GM18861 (cell line): ENCODE measurements around the gene TFDP2.
A peak's percentile ranks its signal among the peaks of the same experiment; 100 is the strongest.
"Not testable (repeated sequence)": the region's sequence is repeated elsewhere in the genome, so short reads cannot be mapped to it uniquely, and the experiment has no call there.

ENCODE experiments used
- ATAC-seq: cut with Tn5 transposase; IDR thresholded peaks from one replicate; pipeline ENCODE4 v1.9.1; 2021; ENCODE audit not compliant: unreplicated experiment

The TFDP2 gene, protein sequence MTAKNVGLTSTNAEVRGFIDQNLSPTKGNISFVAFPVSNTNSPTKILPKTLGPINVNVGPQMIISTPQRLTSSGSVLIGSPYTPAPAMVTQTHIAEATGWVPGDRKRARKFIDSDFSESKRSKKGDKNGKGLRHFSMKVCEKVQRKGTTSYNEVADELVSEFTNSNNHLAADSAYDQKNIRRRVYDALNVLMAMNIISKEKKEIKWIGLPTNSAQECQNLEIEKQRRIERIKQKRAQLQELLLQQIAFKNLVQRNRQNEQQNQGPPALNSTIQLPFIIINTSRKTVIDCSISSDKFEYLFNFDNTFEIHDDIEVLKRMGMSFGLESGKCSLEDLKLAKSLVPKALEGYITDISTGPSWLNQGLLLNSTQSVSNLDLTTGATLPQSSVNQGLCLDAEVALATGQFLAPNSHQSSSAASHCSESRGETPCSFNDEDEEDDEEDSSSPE

GRCh38 chr3:142148792-142149672 lies at the start of gene TFDP2:
TSS of gene TFDP2 (minus strand) at chr3:142149544. CDS start at chr3:142101749, 47,795 bp downstream.
- ATAC-seq, result peak; percentile 97

- no peak for ATAC-seq
These were observed 39.5 kb upstream of the TFDP2 start for GRCh38 chr3:142188846-142189245.

DNA sequence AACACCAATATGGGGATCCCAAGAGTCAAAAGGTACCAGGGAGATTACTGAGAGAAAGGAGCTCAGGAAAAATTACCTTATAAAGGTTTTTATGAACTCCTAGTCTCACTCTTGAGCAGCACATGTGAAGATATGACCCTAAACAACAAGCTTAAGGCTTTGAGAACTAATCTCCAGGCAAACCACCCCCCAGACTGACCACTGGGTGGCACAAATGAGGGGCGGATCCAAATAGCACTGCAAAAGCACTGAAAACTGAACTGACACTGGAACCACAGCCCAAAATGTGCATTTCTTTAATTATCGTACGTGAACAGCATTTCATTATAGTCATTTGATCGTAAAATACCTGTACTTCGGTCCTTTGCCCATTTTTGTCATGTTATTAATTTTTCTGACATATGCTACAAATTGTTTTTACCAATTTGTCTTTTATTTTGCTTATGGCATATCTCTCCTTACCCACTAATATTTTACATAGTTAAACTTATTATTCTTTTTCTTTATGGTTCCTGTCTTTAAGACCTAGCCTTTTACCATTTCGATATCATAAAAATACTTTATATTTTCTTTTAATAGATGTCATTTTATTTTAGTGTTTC lies 31.5 kb upstream of the TFDP2 start:
- no peak for ATAC-seq

DNA sequence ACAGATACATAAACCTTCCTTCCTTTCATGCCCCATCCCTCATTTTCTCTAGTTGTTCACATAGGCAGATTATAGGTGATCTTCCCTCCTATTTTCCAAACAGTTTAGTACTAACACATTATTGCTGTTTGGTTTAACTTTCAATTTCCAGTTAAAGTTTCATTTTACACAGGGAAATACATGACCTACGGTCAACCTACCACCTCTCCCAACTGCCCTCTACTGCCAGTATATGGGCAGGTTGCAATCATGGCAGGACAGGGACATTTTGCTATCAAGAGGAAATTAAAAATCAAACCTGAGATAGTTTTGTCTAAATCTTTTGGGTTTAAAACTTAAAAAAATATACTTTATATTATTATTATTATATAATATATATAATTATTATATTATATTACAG lies 26.1 kb upstream of the TFDP2 start:
- no peak for ATAC-seq

GRCh38 chr3:142174559-142174958 lies 25.2 kb upstream of the TFDP2 start:
- ATAC-seq, result no peak

DNA sequence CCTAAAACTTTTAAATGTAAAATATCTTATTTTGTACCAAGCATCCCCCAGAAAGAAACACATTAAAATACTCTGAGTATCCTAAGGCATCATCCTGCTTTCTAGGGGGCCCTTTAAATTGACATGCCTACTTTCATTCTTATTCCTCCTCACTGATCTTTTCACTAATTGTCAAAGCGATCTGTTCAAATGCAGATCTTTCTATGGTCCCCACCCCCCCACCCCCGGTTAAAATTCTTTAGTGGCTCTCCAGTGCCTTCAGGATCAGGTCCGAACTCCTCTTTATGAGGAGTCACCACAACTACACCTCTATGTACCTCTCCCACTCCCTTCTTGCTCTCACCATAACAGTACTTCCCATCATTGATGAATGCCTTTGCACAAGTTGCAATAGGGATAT lies 19.2 kb upstream of the TFDP2 start:
- ATAC-seq, result no peak

DNA sequence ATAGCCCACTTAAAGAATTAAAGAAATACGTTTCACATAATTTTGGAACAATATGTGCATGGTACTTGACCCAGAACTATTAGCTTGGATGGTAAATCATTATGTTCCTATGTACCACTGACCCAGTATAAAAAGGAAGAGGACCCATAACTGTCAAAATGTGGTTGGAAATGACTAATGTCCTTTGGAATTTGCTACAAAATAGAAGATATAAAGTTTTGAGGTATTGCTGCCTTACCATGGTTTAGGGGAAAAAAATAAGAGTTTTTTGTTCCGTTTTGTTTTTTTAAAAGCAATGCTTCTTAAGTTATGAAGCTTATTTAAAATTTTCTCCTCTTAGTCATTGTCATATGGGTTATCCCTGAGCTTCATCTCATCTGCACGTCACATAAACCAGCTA lies 15.8 kb upstream of the TFDP2 start:
- ATAC-seq, result no peak

GRCh38 chr3:142159083-142159740 lies 9.9 kb upstream of the TFDP2 start:
- ATAC-seq, result no peak

DNA sequence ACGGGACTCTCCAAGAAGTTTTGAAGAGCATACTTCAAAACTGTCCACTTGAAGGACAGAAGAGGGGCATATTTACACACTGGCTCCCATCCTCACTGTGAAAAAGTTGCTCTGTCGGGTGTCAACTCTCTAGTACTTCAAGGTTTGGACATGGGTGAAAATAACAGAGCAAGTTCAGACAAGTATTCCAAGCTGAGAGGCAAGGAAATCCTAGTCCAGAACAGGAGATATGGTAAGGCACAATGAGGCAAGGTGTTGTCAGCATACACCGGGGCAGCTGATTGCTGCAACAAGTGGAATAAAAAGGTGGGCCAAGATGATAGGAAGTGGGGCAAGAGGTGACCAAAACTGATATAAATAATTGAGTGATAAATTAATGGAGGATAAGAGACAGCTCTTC lies 4.8 kb upstream of the TFDP2 start:
- no peak for ATAC-seq

DNA sequence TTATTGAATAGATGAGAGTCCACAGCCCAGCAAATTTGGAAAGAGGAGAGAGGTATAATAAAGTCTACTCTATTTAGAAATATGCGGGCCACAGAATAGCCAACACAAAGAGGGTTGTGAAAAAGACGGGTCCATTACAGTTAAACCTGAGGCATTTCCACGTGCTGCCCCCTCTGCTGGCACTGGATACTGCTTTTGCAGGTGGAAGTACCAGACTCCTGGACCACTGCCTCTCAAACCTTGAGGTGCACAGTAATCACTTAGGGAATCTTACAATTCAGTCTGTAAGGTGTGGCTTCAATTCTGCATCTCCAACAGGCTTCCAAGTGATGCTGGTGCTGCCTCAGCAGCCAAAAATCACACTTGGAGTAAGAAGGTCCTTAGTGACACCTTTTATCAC lies 3.0 kb upstream of the TFDP2 start:
- ATAC-seq, result no peak

DNA sequence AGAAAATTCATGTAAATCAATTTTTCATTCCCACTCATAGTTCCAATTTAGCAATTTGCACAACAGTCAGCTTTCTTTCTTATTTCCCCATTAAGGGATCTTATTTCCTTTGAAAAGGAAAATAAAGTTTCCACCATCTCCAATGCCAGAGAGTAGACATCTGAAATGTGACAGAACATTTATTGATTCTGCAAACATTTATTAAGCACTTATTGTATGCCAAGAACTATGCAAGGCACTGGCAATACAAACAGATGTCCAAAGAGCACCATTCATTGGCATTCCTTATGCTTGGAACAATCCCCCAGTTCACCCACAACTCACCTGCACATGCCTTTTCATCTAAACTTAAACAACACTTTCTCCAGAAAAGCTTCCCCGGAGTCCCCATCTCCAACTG lies 2.5 kb upstream of the TFDP2 start:
- ATAC-seq, result no peak

GRCh38 chr3:142151240-142151639 lies 1.9 kb upstream of the TFDP2 start:
- no peak for ATAC-seq

GRCh38 chr3:142150271-142150670 lies 927 bp upstream of the TFDP2 start:
- ATAC-seq, result no peak

GRCh38 chr3:142149673-142149992 lies 289 bp upstream of the TFDP2 start:
- ATAC-seq, result no peak

DNA sequence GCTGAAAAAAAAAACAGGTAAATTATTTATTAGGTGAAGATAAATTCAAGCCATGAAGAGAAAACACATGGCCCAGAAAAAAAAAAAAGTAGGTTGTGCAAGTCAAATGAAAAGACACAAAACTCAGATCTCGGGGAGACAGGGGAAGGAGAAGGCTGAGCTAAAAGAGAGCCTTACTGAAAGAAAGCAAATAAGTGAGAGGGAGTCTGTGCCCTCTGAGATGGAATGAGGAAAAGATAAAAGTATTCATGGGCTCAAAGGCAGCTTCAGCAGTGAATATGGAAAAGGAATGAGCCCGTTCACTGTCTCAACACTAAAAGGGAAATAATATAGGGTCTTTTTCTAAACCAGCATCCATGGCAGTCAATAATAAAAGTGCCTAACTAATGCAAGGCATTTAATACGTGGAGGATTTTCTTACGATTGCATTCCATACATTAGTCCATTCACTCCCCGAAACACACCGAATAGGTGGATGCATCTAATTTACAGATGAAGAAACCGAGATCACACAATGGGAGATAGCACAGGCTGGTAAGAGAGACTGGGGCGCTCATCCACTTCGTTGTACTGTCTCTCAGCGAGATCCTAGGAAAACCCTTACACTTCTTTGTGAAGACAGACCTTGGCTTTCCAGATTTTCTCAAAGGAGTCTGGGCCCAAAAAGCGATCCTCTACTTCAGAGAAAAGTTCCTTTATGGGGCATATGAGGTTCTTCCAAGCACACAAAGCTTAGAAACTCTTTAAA lies 1.1 kb downstream of the TFDP2 start:
- no peak for ATAC-seq

DNA sequence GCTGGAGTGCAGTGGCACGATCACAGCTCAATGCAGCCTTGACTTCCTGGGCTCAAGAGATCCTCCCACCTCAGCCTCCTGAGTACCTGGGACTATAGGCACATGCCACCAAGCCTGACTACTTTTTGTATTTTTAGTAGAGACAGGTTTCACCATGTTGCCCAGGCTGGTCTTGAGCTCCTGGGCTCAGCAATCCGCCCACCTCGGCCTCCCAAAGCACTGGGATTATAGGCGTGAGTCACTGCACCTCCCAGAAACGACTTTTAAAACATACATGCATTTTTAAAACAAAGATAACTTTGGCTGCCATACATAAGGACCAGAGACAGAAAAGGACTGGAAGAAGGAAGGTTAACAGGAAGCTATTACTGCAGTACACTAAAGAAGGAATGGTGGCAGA lies 4.8 kb downstream of the TFDP2 start:
- not testable (repeated sequence) for ATAC-seq

DNA sequence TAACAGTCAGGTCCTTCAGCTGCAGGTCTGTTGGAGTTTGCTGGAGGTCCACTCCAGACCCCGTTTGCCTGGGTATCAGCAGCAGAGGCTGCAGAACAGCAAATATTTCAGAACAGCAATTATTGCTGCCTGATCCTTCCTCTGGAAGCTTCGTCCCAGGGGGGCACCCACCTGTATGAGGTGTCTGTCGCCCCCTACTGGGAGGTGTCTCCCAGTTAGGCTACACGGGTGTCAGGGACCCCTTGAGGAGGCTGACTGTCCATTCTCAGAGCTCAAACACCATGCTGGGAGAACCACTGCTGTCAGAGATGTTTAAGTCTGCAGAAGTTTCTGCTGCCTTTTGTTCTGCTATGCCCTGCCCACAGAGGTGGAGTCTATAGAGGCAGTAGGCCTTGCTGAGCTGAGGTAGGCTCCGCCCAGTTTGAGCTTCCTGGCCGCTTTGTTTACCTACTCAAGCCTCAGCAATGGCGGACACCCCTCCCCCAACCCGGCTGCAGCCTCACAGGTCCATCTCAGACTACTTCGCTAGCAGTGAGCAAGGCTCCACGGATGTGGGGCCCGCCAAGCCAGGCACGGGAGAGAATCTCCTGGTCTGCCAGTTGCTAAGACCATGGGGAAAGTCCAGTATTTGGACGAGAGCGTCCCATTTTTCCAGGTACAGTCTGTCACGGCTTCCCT lies 8.6 kb downstream of the TFDP2 start:
- not testable (repeated sequence) for ATAC-seq

- not testable (repeated sequence) for ATAC-seq
These were observed 12.3 kb downstream of the TFDP2 start for GRCh38 chr3:142137089-142137488.

- no peak for ATAC-seq
These were observed 14.5 kb downstream of the TFDP2 start for GRCh38 chr3:142134799-142135325.
